IMR-90 (cell line): ENCODE results near the gene ADTRP. TPM values are rescaled to one million over a fixed set of nuclear protein-coding genes. Genes with fewer than 3 reads are reported as not detected.

Source experiments
- ATAC-seq: fragments of 200-7000 bp; cut with Tn5 transposase; 2 replicates; pipeline ENCODE4 v1.9.1; 2020; ENCODE audit warnings: low read depth, mild to moderate bottlenecking, moderate library complexity
- BruUV-seq: library from RNA; stranded (reverse); fragments of 400-500 nt; replicated peaks from 2 replicates; lab custom pipeline; 2021; lab: Mats Ljungman, UMichigan
- CTCF ChIA-PET: fragments of 300-600 bp; formaldehyde crosslinking; extraction: SDS; loops from one replicate; lab custom pipeline; 2021; ENCODE audit warnings: antibody characterized with exemption; lab: Yijun Ruan, JAX
- POLR2A ChIA-PET: fragments of 300-600 bp; sonication (Branson Sonifier 250); formaldehyde crosslinking; loops from one replicate; lab custom pipeline; 2022; ENCODE audit warnings: antibody characterized with exemption; ENCODE audit not compliant: unreplicated experiment; lab: Charles Lee
- DNase-seq: peaks from one replicate; pipeline ENCODE4 v3.0.0; 2013
- H2AFZ ChIP-seq: replicated peaks from 2 replicates; pipeline ENCODE3; 2013; ENCODE audit warnings: low read length, mild to moderate bottlenecking; ENCODE audit not compliant: poor library complexity
- H2AK5ac ChIP-seq: 2 replicates; pipeline ENCODE4 v1.6.1; 2013; ENCODE audit warnings: low read depth, low read length, inconsistent platforms
- H2AK9ac ChIP-seq: replicated peaks from 2 replicates; pipeline ENCODE3; 2013; ENCODE audit warnings: mild to moderate bottlenecking, low read depth, low read length, moderate library complexity; ENCODE audit not compliant: poor library complexity
- H2BK120ac ChIP-seq: 2 replicates; pipeline ENCODE4 v1.6.1; 2013; ENCODE audit warnings: low read depth, low read length, inconsistent platforms
- H2BK15ac ChIP-seq: 3 replicates; pipeline ENCODE4 v1.6.1; 2013; ENCODE audit warnings: low read depth, low read length, inconsistent platforms
- H2BK20ac ChIP-seq: 2 replicates; pipeline ENCODE4 v1.6.1; 2013; ENCODE audit warnings: low read depth, mild to moderate bottlenecking, inconsistent platforms, low read length, moderate library complexity
- H2BK5ac ChIP-seq: 2 replicates; pipeline ENCODE4 v1.6.1; 2013; ENCODE audit warnings: mild to moderate bottlenecking, low read depth, low read length, inconsistent platforms; ENCODE audit not compliant: poor library complexity, severe bottlenecking
- H3K14ac ChIP-seq: replicated peaks from 2 replicates; pipeline ENCODE4 v1.6.1; 2013; ENCODE audit warnings: low read depth, low read length, inconsistent platforms
- H3K18ac ChIP-seq: 2 replicates; pipeline ENCODE4 v1.6.1; 2013; ENCODE audit warnings: low read depth, low read length, control low read depth
- H3K23ac ChIP-seq: 2 replicates; pipeline ENCODE4 v1.6.1; 2013; ENCODE audit warnings: low read depth, low read length, inconsistent platforms
- H3K27ac ChIP-seq: 2 replicates; pipeline ENCODE4 v1.5.1; 2013; ENCODE audit warnings: mild to moderate bottlenecking, control low read depth, low read length; ENCODE audit not compliant: insufficient read depth
- H3K27me3 ChIP-seq: 2 replicates; pipeline ENCODE4 v1.6.1; 2013; ENCODE audit warnings: low read length; ENCODE audit not compliant: control insufficient read depth, insufficient read depth
- H3K36me3 ChIP-seq: 2 replicates; pipeline ENCODE4 v1.6.1; 2013; ENCODE audit warnings: low read length, mixed read lengths; ENCODE audit not compliant: control insufficient read depth, insufficient read depth
- H3K4ac ChIP-seq: 2 replicates; pipeline ENCODE4 v1.6.1; 2013; ENCODE audit warnings: low read depth, low read length, inconsistent platforms
- H3K4me1 ChIP-seq: 2 replicates; pipeline ENCODE4 v1.6.1; 2013; ENCODE audit warnings: low read length, mixed read lengths; ENCODE audit not compliant: control insufficient read depth, insufficient read depth
- H3K4me2 ChIP-seq: 2 replicates; pipeline ENCODE4 v1.6.1; 2013; ENCODE audit warnings: low read depth, mild to moderate bottlenecking, control low read depth, low read length, moderate library complexity
- H3K4me3 ChIP-seq: 2 replicates; pipeline ENCODE4 v1.5.1; 2013; ENCODE audit warnings: low read depth, mild to moderate bottlenecking, control low read depth, low read length, moderate library complexity; ENCODE audit not compliant: insufficient read depth
- H3K56ac ChIP-seq: 2 replicates; pipeline ENCODE4 v1.6.1; 2013; ENCODE audit warnings: low read length, inconsistent platforms; ENCODE audit not compliant: insufficient read depth; ENCODE audit errors: extremely low read depth
- H3K79me1 ChIP-seq, 2 experiments: 2 replicates each; pipeline ENCODE4 v1.6.1; 2013; ENCODE audit warnings: low read length in 2 of 2, inconsistent platforms in 1 of 2, low read depth in 1 of 2
- H3K9ac ChIP-seq: 2 replicates; pipeline ENCODE4 v1.6.1; 2013; ENCODE audit warnings: low read depth, low read length, control low read depth
- H3K9me1 ChIP-seq: 2 replicates; pipeline ENCODE4 v1.6.1; 2013; ENCODE audit warnings: low read length, inconsistent platforms; ENCODE audit not compliant: insufficient read depth
- H3K9me3 ChIP-seq: 2 replicates; pipeline ENCODE4 v1.6.1; 2013; ENCODE audit warnings: low read length; ENCODE audit not compliant: control insufficient read depth, insufficient read depth
- H4K20me1 ChIP-seq: 2 replicates; pipeline ENCODE4 v1.6.1; 2013; ENCODE audit warnings: low read length, inconsistent platforms; ENCODE audit not compliant: insufficient read depth
- H4K5ac ChIP-seq: 2 replicates; pipeline ENCODE4 v1.6.1; 2013; ENCODE audit warnings: mild to moderate bottlenecking, low read depth, low read length, control low read depth
- H4K8ac ChIP-seq, 2 experiments: 2 replicates each; pipeline ENCODE4 v1.6.1; 2013; ENCODE audit warnings: low read depth in 2 of 2, low read length in 2 of 2, control low read depth in 1 of 2, inconsistent platforms in 1 of 2
- H4K91ac ChIP-seq: 2 replicates; pipeline ENCODE4 v1.6.1; 2013; ENCODE audit warnings: low read depth, low read length, inconsistent platforms; ENCODE audit not compliant: insufficient read depth
- CEBPB ChIP-seq: IDR thresholded peaks from 2 replicates; pipeline ENCODE4 v1.6.1; 2012; ENCODE audit warnings: low read depth, low read length, improper control_type of control experiment
- CHD1 ChIP-seq: IDR thresholded peaks from 2 replicates; pipeline ENCODE4 v1.6.1; 2012; ENCODE audit warnings: low read depth, low read length, improper control_type of control experiment
- CTCF ChIP-seq: conservative IDR thresholded peaks from 2 replicates; pipeline ENCODE4 v1.5.1; 2012; ENCODE audit warnings: mild to moderate bottlenecking, low read depth, low read length, improper control_type of control experiment
- ELK1 ChIP-seq: fragments of 150-350 bp; IDR thresholded peaks from 2 replicates; pipeline ENCODE4 v1.6.1; 2016; ENCODE audit warnings: low read depth, mild to moderate bottlenecking, low read length, moderate library complexity, borderline replicate concordance
- FOS ChIP-seq: fragments of 150-350 bp; IDR thresholded peaks from 2 replicates; pipeline ENCODE4 v1.6.1; 2016; ENCODE audit warnings: low read depth, low read length
- MAFK ChIP-seq: IDR thresholded peaks from 2 replicates; pipeline ENCODE4 v1.6.1; 2012; ENCODE audit warnings: low read depth, low read length, improper control_type of control experiment
- MXI1 ChIP-seq: IDR thresholded peaks from 2 replicates; pipeline ENCODE4 v1.6.1; 2012; ENCODE audit warnings: low read depth, mild to moderate bottlenecking, low read length, moderate library complexity, borderline replicate concordance
- NFE2L2 ChIP-seq: fragments of 150-350 bp; IDR thresholded peaks from 2 replicates; pipeline ENCODE4 v1.6.1; 2016; ENCODE audit warnings: low read depth, mild to moderate bottlenecking, low read length
- POLR2A ChIP-seq: IDR thresholded peaks from 2 replicates; pipeline ENCODE4 v1.6.1; 2012; ENCODE audit warnings: mild to moderate bottlenecking, low read depth, low read length
- RAD21 ChIP-seq: IDR thresholded peaks from 2 replicates; pipeline ENCODE4 v1.6.1; 2012; ENCODE audit warnings: low read length, improper control_type of control experiment
- RCOR1 ChIP-seq: IDR thresholded peaks from 2 replicates; pipeline ENCODE4 v1.6.1; 2012; ENCODE audit warnings: mild to moderate bottlenecking, low read length, improper control_type of control experiment; ENCODE audit not compliant: insufficient replicate concordance
- SMC3 ChIP-seq: fragments of 150-350 bp; IDR thresholded peaks from 2 replicates; pipeline ENCODE4 v1.6.1; 2016; ENCODE audit warnings: low read depth, mild to moderate bottlenecking, antibody characterized with exemption, low read length, moderate library complexity
- USF2 ChIP-seq: fragments of 150-350 bp; IDR thresholded peaks from 2 replicates; pipeline ENCODE4 v1.6.1; 2017; ENCODE audit warnings: mild to moderate bottlenecking, antibody characterized with exemption, low read length, low read depth
- WGBS, 2 experiments: methylation state at CpG; one replicate each; pipeline versions ENCODE4 v1.1.5 to v1.1.7; 2013; ENCODE audit warnings: missing lambda C conversion rate in 2 of 2; ENCODE audit not compliant: insufficient read length in 1 of 2; ENCODE audit errors: extremely low coverage in 2 of 2; 5-methylcytosine and 5-hydroxymethylcytosine counted together
- dilution Hi-C: fragments of 300-500 bp; cut with HindIII; formaldehyde crosslinking; loops from one replicate; pipeline ENCODE4 v1.14.3; 2018; ENCODE audit warnings: low sequenced_read_pairs; ENCODE audit not compliant: unreplicated experiment
- in situ Hi-C: fragments of 300-500 bp; cut with MboI; formaldehyde crosslinking; loops from 3 replicates; pipeline ENCODE4 v1.14.3; 2019; ENCODE audit warnings: low sequenced_read_pairs, inconsistent platforms, mixed read lengths
- intact Hi-C: fragments of 100-400 bp; cut with micrococcal nuclease; formaldehyde crosslinking; loops from 2 replicates; pipeline ENCODE4 v1.10.0; 2022
- polyA plus RNA-seq, 3 experiments: library from polyadenylated mRNA; depleted of rRNA; stranded (reverse); fragments of >200 nt; gene quantifications; 2 replicates each; pipeline ENCODE4 v1.2.3, GENCODE V29; 2012; ENCODE audit warnings: low replicate concordance in 1 of 3
- total RNA-seq: library from RNA; depleted of rRNA; stranded (reverse); fragments of >200 nt; gene quantifications from 2 replicates; pipeline ENCODE4 v1.2.3, GENCODE V29; 2012

Gene ADTRP
- total and polyA plus RNA-seq, 2 of the 4 experiments (the other 2 are of a cell fraction) = 0.50 to 0.72 TPM

GRCh38 chr6:11748591-11749210, 29.9 kb downstream of the ADTRP start:
- Histone ChIP-seq H3K79me1 (no peaks in the 10 kb centered on the region), H2BK5ac (no peak overlapping the region), H4K8ac (no peak overlapping the region), H3K56ac (no peak overlapping the region), H3K27me3 (no peaks in the 10 kb centered on the region), H2AK5ac (0 out of 2 replicates have a peak overlapping the region, but pooled peaks have one; percentile 20), H3K9me3 (no peaks in the 10 kb centered on the region), H4K5ac (no peak overlapping the region), H2AFZ (no peak overlapping the region), H2BK120ac (no peak overlapping the region), H4K20me1 (no peaks in the 10 kb centered on the region), H3K9ac (no peak overlapping the region), H4K91ac (no peak overlapping the region), H2BK15ac (0 out of 3 replicates have a peak overlapping the region, but pooled peaks have one; percentile 20), H3K36me3 (no peaks in the 10 kb centered on the region), H3K27ac (no peak overlapping the region), H3K4me3 (no peak overlapping the region), H3K18ac (no peak overlapping the region), H3K23ac (no peak overlapping the region), H2BK20ac (no peak overlapping the region), H3K4me2 (no peak overlapping the region), H3K14ac (no peak overlapping the region), H3K4me1 (peaks cover 3% of the 10 kb centered on the region; the same call in 1 of the 2 replicates), H3K9me1 (no peaks in the 10 kb centered on the region), H2AK9ac (no peak overlapping the region), H3K4ac (no peak overlapping the region)
- WGBS, 2 experiments = 86% methylated on average over 5 of the region's 7 CpGs; no CpG with 5 or more reads in 1 of the 2 experiments
- TF ChIP-seq ELK1 (no peak), MAFK (no peak), CTCF (no peak), NFE2L2 (no peak), MXI1 (no peak), USF2 (no peak), POLR2A (no peak), RAD21 (no peak), CEBPB (no peak), RCOR1 (no peak), FOS (no peak), CHD1 (no peak), SMC3 (no peak)
- no peak for DNase-seq
- in situ Hi-C loops (no loop called here), intact Hi-C loops (no loop called here), dilution Hi-C loops (no loop called here)
- POLR2A ChIA-PET = no interaction called here
- no TSS peak for BruUV-seq
- ATAC-seq = no peak
- CTCF ChIA-PET = no interaction called here
